GM19035 (cell line): ENCODE measurements around the gene SMYD3.

Experiments
- ATAC-seq: cut with Tn5 transposase; IDR thresholded peaks from one replicate; pipeline ENCODE4 v1.9.1; 2021; ENCODE audit not compliant: unreplicated experiment

Gene SMYD3

DNA sequence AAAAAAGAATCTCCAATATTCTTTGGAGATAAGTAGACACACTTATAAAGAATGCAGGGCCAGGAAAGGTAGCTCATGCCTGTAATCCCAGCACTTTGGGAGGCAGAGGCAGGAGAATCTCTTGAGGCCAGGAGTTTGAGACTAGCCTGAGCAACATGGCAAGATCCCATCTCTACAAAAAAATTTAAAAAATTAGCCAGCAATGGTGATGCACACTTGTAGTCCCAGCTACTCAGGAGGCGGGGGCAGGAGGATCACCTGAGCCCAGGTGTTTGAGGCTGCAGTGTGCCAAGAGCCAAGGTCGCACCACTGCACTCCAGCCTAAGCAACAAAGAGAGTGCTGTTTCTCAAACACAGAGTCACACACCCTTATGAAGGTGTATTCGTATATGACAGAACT is 385.0 kb downstream of the SMYD3 start:
- ATAC-seq = no peak

DNA sequence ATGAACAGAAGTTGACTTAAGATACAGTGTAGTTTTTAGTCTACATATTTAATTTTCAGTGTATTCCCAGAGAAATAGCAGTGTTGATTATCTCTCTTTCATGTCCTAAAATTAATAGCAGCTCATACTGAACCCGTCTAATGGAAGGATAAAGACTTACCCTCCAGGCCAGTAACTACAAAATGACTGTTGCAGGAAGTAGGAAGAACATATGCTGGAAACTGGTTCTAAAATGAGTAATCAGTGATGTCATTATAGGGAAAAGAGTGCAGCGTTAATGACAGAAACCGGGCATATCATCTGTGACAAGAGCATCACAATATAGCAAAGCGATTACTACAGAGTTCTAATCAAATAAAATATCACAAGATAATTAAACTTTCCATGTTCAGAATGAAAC is 385.5 kb downstream of the SMYD3 start:
- ATAC-seq = no peak

DNA sequence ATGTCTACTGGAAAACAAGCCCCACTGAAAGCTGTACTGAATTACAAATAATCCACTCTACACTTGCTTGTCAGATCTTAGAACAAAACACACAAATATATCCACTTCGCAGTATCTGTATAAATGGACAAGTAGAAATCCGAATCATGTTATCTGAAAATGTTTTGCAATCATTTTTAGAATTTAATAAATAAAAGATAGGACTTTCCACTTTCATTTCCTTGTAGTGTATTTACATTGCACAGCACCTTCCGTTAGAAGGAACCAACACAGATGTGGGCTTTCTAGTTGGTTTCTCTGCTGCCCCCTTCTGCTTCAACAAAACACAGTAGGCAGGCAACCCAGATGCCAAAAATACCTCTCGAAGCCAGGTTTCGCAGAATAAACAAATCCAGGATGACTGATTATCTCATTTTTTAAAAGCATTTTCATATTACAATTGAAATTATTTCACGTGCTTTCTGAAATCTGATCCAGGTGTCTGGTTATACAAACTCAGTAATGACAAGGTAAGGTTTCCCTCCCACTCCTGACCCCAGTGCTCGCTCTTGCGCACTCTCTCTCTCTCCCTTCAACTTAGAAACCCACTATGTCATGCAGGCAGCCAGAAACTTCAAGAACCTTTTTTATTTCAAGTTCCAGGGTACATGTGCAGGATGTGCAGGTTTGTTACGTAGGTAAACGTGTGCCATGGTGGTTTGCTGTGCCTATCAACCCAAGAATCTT is 389.9 kb downstream of the SMYD3 start:
- peak; percentile 92 for ATAC-seq

DNA sequence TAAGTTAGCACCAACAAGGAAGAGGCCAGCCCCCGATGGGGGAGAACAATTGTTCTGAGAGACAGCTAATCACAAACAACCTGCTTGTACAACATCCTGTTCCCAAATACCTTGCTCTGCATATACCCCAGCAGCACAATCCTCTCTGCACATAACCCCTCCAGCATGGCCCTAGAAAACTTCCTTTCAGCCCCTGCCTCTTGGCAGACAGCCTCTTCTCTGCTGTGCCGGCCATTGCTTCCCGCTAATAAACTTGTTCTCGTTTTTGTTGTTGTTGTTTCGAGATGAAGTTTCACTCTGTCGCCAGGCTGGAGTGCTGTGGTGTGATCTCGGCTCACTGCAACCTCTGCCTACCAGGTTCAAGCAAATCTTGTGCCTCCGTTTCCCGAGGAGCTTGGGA is 392.7 kb downstream of the SMYD3 start:
- no peak for ATAC-seq

DNA sequence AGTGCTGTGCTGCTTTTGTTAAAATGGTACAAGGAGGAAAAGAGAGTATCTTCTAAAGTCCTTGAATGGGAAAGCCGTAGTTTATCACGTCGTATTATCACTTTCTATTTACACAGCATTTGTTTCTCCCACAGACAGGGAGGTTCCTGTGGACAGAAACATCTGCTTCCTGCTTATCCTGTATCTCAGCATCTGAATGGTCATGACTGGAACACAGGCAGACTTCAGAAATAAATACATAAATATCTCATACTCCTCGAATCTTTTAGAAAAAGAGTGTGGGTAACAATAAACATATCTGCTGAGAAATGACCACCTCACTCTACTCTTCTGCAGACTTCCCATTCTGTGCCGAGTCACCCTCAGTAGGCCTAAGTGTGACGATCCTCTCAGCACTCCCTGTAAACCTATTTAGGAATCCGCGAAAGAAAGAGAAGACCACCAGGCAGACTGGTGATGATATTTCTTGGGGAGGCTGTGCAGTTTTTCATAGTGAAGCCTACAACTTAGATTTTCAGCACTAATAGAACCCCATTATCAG is 393.5 kb downstream of the SMYD3 start:
- ATAC-seq = no peak

DNA sequence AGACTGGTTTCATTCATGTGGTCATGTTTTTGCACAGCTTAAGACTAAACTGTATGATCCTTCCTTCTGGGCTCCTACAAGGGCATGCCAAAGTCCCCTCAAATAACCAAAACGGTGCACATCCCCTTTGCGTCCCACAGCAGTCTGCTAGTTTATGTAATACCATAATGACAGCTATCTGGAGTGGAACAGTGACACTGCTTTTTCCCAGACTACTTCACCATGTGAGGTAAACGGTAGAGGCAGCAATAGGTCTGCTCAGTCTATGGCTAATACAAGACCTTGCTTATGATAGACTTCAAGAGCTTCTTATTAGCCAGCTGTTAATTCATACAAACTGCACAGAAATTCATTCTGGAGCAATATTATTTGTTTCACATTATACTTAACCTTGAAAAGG is 395.5 kb downstream of the SMYD3 start:
- no peak for ATAC-seq

DNA sequence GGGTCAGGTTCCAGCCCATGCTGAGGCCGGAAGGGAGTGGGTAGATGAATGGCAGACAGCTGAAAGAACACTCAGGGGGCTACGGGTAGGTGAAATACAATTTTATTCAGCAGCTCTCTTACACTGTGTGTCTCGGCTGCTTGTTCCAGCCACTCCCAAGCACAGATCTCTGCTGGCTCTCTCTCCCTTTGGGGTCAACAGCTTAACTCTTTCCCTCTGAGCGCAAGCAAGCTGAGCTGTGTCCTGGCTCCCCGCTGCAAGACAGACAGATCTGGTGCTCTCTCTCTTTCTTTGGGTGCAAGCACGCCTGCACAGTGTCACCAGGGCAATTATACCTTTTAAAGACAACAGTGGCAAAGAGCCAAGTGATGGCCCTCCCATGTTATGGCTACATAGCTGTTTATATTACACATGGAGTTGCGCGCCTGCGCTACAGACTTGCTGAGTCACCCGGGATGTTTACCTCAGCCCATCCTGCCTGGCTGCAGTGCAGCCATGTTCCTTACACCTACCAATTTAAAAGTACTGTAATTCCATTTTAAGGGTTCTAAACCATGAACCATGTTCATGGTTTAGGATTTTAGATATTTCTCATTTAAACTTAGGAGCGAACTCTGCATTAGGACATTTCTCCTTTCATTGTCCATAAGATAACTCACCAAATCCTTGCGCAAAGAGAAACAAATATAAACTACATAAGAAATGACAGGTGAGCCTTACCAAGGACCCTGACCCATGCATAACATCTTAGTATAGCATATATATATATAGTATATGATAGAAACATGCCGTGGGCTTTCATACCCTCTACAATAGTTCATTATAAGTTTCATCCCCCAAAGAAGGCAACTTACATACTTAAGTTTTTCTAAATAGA is 396.5 kb downstream of the SMYD3 start:
- ATAC-seq = no peak

DNA sequence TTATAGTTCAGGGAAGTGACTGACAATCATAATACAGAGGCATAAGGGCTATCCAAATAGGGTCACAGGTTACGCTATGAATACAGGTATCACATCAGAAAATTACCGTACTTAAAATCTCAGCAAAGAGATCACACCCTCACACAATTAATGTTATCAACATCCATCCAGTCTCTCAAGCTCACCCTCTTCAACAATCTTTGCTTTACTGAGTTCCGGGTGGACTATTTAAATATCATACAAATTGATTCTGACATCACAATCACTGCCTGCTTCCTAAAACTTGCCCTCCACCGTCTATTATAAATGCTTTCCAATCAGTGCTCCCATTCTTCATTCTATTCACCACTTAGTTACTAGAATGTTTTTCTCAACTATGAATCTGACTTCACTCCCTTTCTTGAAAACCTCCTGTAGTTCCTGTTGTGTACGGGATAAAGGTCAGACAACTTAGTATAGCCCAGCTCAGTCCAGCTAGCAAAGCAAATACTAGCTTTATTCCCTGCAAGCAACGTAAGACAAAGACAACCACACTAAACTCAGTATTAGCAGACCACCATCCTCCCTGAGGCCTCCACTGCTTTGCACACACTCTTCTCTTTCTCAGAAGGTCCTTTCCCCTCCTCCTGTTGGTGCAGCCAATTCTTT is 398.7 kb downstream of the SMYD3 start:
- ATAC-seq = no peak

DNA sequence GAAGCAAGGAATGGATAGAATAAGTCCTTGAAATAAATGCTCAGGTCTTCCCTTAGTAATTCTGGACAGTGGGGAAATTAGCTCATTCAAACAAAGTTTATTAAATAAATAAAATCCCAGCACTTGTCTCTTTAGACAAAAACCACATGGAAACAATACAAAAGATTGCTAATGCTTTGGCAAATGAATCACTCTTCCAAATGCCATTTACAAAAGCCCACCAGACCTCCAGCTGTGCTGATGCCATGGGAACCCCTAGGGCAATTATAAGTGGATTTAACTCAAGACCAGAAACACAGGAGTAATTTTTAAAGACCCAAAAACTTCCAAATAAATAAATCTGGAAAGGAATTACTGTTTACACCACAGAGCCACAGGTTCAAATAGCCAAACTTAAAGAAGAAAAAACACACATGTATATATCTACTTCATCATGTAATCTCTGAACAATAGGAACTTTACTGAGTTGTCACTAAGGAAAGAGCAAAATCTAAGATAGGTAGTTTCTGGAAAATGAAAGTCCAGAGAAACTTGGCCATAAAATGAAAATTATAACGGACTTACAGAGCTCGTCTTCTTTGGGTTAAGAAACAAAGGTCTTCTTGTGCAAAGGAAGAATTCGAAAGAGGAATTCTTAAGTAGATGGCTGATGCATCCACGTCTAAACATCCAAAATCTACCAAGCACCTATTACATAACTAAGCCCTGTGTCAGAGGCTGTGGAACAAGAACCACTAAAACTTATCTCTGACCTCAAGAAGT is 399.4 kb downstream of the SMYD3 start:
- ATAC-seq = no peak

DNA sequence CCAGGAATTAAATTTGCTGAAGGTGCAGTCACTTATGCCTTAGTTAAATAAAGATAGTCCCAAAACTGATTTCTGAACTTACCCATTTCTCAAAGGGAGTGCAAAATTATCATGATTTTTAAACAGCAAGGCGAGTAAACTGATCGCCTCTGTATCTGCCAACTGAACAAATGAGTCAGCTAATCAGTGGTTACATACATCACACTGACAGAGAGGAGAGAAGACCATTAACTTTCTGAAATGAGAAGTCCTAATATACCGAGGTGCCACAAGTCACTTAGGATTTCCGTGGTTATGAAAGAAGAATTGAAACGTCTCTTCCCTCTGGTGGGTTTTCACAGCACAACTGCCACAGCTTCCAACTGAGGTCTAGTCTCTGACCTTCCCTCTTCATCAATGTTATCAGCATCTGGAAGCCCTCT is 400.7 kb downstream of the SMYD3 start:
- ATAC-seq = peak; percentile 62

DNA sequence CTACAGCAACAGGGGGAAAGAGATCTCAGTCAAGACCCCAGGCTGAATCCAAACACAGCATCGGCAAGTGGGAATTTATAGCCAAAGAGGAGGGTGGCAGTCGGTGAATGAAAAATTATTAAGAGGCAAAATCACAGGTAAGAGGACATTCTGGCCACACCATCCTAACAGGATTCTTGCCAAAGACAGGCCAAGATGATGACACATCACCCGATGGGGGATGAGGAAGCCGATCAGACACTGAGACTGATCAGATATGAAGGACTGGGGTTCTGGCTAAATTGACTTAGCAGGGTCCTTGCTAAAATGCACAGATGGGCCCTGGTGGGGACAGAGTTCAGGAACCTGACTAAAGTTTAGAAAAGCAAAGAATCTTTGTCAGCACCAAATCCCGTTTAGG is 402.2 kb downstream of the SMYD3 start:
- no peak for ATAC-seq

DNA sequence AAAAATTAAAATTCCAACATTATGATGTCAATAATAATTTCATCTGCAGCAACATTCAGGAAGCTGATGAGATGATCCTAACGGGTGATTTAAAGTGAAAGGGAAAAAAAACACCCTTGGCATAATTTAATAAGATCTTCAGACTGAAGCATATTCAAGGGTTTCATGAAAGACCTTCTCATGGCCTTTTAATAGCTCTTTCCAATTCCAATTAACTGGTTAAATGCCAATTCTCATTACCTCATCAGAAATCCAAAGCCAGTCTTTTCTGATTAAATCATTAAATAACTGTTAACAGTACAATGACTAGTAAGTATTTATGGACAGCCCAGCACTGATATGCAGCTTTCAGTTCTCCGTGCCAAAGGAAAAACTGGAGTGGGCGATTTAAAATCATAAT is 407.5 kb downstream of the SMYD3 start:
- ATAC-seq = no peak

DNA sequence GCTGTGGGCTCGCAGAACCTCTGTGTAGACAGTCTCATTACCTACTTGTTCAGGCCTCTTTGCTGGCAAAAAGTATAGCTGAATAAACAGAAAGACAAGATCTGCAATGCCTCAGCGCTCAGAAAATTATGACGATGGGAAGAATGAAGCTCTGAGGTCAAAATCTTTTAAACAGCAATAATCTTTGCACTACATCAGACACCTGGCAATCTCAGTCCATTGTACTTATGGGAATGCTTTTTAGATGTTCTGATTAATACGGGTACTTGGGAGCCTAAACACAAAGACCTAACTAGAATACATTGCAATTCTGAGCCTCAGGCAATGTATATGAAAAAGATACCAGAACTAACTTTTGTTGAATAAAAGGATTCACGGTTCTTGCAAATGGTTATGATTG is 410.7 kb downstream of the SMYD3 start:
- ATAC-seq = no peak

DNA sequence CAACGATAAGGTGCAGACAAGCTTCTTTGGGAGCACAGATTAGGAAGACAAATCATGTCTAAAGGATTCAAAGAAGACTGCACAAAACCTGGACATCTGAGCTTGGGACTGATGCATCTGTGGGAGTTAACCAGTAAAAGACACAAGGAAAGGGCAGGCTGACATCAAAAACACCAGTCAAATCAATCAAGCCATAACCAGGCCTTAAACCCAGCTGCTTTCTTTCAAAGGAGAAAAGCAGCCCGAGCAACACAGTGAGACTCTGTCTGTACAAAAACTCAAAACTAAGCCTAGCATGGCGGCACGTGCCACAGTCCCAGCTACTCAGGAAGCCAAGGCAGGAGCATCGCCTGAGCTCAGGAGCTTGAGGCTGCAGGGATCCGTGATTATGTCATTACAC is 411.6 kb downstream of the SMYD3 start:
- ATAC-seq = no peak

DNA sequence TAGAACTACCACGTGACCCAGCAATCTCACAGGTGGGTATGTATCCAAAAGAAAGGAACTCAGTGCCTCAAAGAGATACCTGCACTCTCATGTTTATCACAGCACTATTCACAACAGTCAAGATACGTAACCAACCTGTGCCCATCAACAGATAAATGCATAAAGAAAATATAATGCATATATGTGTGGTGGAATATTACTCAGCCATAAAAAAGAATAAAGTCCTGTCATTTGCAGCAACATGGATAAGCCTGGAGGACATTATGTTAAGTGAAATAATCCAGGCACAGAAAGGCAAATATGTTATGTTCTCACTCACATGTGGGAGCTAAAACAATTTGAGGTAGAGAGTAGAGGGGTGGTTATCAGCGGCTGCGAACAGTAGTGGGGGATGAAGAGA is 413.8 kb downstream of the SMYD3 start:
- no peak for ATAC-seq

DNA sequence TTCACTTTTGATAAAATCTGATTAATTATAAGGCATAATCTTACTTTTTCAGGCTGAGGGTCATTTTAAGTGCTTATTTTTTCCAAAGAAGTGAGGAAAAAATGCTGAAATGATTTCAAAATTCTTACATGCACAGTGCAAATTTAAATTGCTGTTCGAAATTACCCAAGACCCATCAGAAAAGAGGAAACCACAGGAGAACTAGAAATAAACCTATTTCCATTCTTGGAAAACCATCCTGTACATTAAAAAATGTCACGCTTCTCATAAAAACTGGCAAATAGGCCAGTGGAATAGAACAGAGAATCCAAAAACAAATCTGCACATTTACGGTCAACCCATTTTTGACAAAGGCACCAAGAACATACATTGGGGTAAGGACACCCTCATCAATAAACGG is 414.9 kb downstream of the SMYD3 start:
- no peak for ATAC-seq

DNA sequence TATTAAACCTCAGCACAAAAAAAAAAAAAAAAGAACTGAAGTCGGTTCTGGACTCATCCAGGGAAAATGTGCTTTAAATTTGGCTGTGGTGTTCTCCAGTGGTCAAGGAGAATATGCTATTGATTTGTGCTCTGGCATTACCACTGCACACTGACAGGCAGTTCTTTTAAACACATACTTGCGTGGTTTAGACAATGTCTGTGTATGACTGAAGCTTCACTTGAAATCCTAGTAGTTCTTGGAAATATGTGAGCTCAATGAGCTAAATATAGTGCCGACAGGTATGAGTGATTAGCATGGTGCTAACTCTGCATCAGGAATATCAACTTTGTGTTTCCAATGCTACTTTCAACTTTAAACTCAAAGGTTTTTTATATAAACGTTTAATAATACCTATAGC is 415.6 kb downstream of the SMYD3 start:
- no peak for ATAC-seq

DNA sequence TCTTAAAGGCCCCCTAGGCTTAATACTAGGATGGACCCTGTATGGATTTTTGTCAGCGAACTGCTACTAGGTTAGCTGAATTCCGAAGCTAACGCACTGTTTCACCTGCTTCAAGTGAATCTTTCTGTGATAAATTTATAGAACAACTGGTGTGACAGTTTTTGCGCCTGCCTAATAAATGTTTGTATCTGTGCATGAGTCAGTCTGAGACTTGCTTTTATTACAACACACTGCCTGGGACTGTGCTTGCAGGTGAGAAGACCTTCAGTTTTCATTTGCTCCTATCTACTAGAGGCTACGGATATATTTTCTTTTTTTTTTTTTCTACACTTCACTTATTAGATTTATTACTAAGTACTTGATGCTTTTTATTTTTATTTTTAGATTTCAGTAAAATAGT is 420.9 kb downstream of the SMYD3 start:
- ATAC-seq = no peak

DNA sequence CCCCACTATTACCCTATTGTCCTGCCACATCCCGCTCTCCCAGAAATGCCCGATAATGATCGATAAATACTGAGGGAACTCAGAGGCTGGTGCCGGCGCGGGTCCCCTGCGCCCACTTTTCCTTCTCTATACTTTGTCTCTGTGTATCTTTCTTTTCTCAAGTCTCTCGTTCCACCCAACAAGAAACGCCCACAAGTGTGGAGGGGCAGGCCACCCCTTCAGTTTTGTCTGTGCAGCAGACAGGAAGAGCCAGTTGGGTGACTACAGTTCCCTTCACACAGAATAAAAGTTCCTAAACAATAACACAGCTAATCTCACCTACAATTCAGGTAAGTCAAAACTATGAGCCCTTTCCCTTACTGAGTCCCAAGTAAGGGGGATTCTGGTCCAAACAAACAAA is 423.7 kb downstream of the SMYD3 start:
- ATAC-seq = no peak

DNA sequence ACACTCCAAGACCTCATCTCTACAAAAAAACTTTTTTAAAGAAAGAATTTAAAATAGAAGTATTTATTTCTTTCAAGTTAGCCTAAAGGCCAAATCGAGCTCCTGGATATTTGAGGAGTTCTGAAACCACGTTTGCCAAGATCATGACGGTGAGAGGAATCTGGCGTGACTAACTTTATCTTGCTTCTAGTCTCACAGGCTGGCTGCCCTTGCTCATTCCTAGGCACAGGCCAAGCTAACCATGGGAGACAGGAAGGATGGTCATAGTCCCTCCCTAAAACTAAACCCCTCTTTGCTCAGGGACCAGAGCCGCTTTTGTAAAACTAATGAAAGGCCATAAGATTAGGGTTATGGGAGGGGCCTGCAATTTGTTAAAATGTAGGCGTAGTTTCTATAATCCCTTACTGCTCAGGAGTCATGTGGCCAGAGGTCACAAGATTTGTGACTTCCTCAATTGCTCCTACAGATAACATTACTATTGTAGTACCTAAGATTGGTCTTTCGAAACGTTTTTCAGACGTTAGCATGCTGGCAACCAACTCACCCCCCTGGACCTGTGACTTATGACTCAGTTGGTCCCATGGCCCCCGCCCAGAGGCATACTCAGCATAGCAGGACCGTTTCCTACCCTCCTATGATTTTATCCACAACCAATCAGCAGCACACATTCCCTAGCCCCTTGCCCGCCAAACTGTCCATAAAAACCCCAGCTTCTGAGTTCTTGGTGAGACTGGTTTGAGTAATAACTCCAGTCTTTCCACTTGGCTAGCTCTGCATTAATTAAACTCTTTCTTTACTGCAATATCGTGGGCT is 425.0 kb downstream of the SMYD3 start:
- ATAC-seq = no peak
